K562 (cell line): ENCODE results near the gene SLC9A3. TPM values are rescaled to one million over a fixed set of nuclear protein-coding genes. Genes with fewer than 3 reads are reported as not detected.
A peak's percentile ranks its signal among the peaks of the same experiment; 100 is the strongest.

Experiments
- ARID3A ChIP-seq: IDR thresholded peaks from 2 replicates; pipeline ENCODE4 v1.6.1; 2012; ENCODE audit warnings: low read depth, low read length, improper control_type of control experiment, borderline replicate concordance
- ARID4B ChIP-seq: sonication (generic); formaldehyde crosslinking; IDR thresholded peaks from 2 replicates; pipeline ENCODE4 v1.8.0; 2022; ENCODE audit warnings: mild to moderate bottlenecking, missing genetic modification reagents
- CCAR2 ChIP-seq: fragments of 200-400 bp; formaldehyde crosslinking; IDR thresholded peaks from 2 replicates; pipeline ENCODE4 v1.6.1; 2017; ENCODE audit warnings: mild to moderate bottlenecking, low read depth, low read length
- CEBPZ ChIP-seq: fragments of 150-350 bp; IDR thresholded peaks from 2 replicates; pipeline ENCODE4 v1.6.1; 2014; ENCODE audit warnings: low read depth, mild to moderate bottlenecking, low read length, borderline replicate concordance
- CGGBP1 ChIP-seq: fragments of 250-450 bp; sonication (Bioruptor Pico); IDR thresholded peaks from 2 replicates; pipeline ENCODE4 v1.9.0; 2021; ENCODE audit warnings: mild to moderate bottlenecking
- COPS2 ChIP-seq: fragments of 450-650 bp; conservative IDR thresholded peaks from 2 replicates; pipeline ENCODE4 v1.6.1; 2016; ENCODE audit warnings: mild to moderate bottlenecking, moderate library complexity
- ELF1 ChIP-seq: fragments of 200-800 bp; sonication (Bioruptor generic); IDR thresholded peaks from 2 replicates; pipeline ENCODE4 v1.6.1; 2016; ENCODE audit warnings: missing genetic modification characterization, missing compliant biosample characterization
- GMEB1 ChIP-seq: fragments of 250-450 bp; sonication (Bioruptor Pico); IDR thresholded peaks from 2 replicates; pipeline ENCODE4 v1.4.0; 2020; ENCODE audit warnings: mild to moderate bottlenecking
- HCFC1 ChIP-seq: IDR thresholded peaks from 2 replicates; pipeline ENCODE4 v1.6.1; 2012; ENCODE audit warnings: low read depth, low read length, improper control_type of control experiment
- PCBP1 ChIP-seq: fragments of 200-400 bp; formaldehyde crosslinking; IDR thresholded peaks from 2 replicates; pipeline ENCODE4 v1.6.1; 2018; ENCODE audit warnings: mild to moderate bottlenecking, low read depth, low read length; ENCODE audit not compliant: poor library complexity, severe bottlenecking
- PRMT5 ChIP-seq: sonication (generic); formaldehyde crosslinking; IDR thresholded peaks from 2 replicates; pipeline ENCODE4 v1.5.0; 2020; ENCODE audit warnings: missing genetic modification reagents
- SMAD3 ChIP-seq: fragments of 450-650 bp; formaldehyde crosslinking; conservative IDR thresholded peaks from 2 replicates; pipeline ENCODE4 v1.4.0; 2020; ENCODE audit warnings: mild to moderate bottlenecking
- TBP ChIP-seq: optimal IDR thresholded peaks from 2 replicates; pipeline ENCODE3; 2011; ENCODE audit warnings: low read depth, low read length, improper control_type of control experiment
- U2AF2 ChIP-seq: fragments of 200-400 bp; formaldehyde crosslinking; optimal IDR thresholded peaks from 2 replicates; pipeline ENCODE3; 2017; ENCODE audit warnings: low read depth, mild to moderate bottlenecking, low read length
- ZNF124 ChIP-seq: sonication (generic); formaldehyde crosslinking; IDR thresholded peaks from 2 replicates; pipeline ENCODE4 v1.8.1; 2022; ENCODE audit warnings: missing genetic modification reagents
- polyA plus RNA-seq, 8 experiments: library from polyadenylated mRNA; depleted of rRNA in 4 of 8; stranded (reverse) in 5 of 8; unstranded in 3 of 8; fragments of >200 nt; fragmentation: Nextera tagmentation in 2 of 8; fragmentation: Illumina TruSeq in 1 of 8; extraction: Ambion mirVana in 2 of 8; extraction: Trizol in 1 of 8; gene quantifications; 2 replicates each; pipeline versions ENCODE4 v1.2.1 to v1.2.3, GENCODE V29; 2011 to 2014; ENCODE audit warnings: inconsistent platforms in 1 of 8, missing spikeins in 1 of 8
- total RNA-seq, 7 experiments: library from RNA; depleted of rRNA in 6 of 7; stranded (reverse); fragments of >200 nt in 6 of 7; fragmentation: Illumina TruSeq in 2 of 7; extraction: Trizol in 2 of 7; gene quantifications; 2 replicates each; pipeline versions ENCODE4 v1.2.1 to v1.2.3, GENCODE V29; 2011 to 2021; ENCODE audit warnings: low replicate concordance in 1 of 7

SLC9A3 gene
- total and polyA plus RNA-seq, 9 of the 15 experiments (the other 6 are each of a cell fraction or from before 2014, with no cell fraction given): 1.5 to 5.8 (median 3.7) TPM; not detected in 2

GRCh38 chr5:472656-473550 lies 51.3 kb downstream of the SLC9A3 start (continued):
- TF ChIP-seq TBP (peak; percentile 72), ZNF124 (CRISPR knock-in tag) (no peak), ARID4B (peak; percentile 74; the same call in 1 of the 2 replicates), U2AF2 (no peak), SMAD3 (CRISPR knock-in tag) (no peak), GMEB1 (peak; percentile 91), COPS2 (no peak), CEBPZ (no peak), ELF1 (tag) (no peak), PCBP1 (peak; percentile 31), ARID3A (no peak), PRMT5 (CRISPR knock-in tag) (no peak), CGGBP1 (CRISPR knock-in tag) (no peak), CCAR2 (no peak), HCFC1 (no peak)
